NCI-H526 treated with DMSO at 0.1 percent for 48 hours (cell line): ENCODE measurements around the gene CCT6B.
"Not testable (repeated sequence)": the region's sequence is repeated elsewhere in the genome, so short reads cannot be mapped to it uniquely, and the experiment has no call there.

ENCODE experiments used
- DNase-seq: peaks from one replicate; lab custom pipeline; 2025; lab: John Stamatoyannopoulos, UW

CCT6B gene

GRCh38 chr17:34961093-34961911 lies at the start of gene CCT6B, which contains the start of gene ZNF830:
Gene CCT6B (minus strand): TSS chr17:34961460. CDS start chr17:34961393, 67 bp downstream.
Gene ZNF830 (plus strand): TSS chr17:34961540. CDS start chr17:34961567, 27 bp downstream.
- DNase-seq, result peak; percentile 79

GRCh38 chr17:35010093-35010492 lies 48.8 kb upstream of the CCT6B start:
- DNase-seq, result no peak

DNA sequence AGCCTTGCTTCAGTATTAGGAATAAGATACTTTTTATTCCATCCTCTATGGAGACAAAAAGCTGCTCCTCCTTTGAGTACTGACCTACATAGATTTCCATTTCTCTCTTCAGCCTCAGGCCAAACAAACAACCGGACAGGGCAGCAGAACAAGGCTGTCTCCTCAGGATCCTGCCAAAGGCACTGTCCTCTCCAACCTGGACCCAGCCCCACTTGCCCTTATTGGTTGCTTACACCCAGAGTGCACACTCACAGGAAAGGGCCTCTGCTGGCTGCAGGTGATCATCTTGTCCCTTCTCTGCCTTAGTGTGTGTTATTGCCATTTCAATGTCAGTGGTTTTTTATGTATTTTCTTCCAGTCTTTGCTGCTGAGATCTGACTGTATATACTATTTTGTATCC lies 45.7 kb upstream of the CCT6B start:
- DNase-seq, result no peak

DNA sequence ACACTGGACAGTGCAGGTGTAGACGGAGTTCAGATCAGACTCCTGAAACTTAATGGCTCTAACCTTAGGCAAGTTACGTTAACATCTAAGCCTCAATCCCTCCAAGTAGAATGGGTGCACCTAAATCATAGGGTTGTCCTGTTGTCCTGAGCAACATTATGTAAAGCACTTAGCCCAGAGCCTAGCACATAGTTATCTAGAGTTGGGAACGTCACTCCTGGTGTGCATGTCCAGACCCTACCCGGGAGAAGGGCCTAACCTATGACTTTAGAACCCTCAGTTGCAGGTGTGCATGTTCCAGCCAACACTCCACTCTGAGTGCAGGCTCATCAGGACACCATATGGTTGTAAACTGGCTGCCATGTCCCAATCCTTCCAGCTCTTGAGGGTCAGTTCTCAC lies 45.1 kb upstream of the CCT6B start:
- no peak for DNase-seq

GRCh38 chr17:35003778-35004177 lies 42.5 kb upstream of the CCT6B start:
- DNase-seq, result no peak

DNA sequence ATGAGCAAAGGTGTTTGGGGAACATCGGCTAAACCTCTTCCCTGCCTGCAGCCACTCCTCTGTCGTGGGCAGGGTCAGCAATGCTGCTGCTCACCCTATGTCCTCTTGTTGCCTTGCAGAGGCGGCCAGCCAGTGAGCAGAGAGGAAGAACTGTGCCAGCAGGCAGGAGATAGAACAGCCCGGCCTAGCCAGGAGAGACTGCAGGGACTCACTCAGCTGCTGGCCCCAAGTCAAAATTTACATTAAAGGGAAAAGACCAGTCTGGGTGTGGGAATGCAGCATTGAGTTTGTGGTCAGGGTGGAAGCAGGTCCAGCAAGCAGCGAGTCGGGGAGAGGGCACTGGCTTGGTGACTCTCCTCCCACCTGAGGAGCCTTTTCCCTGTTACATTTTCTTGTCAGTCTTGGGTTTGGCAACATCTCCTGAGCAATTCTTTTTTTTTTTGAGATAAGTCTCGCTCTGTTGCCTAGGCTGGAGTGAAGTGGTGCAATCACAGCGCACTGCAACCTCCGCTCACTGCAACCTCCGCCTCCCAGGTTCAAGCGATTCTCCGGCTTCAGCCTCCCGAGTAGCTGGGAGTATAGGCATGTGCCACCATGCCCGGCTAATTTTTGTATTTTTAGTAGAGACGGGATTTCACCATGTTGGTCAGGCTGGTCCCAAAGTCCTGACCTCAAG lies 41.8 kb upstream of the CCT6B start:
- no peak for DNase-seq

DNA sequence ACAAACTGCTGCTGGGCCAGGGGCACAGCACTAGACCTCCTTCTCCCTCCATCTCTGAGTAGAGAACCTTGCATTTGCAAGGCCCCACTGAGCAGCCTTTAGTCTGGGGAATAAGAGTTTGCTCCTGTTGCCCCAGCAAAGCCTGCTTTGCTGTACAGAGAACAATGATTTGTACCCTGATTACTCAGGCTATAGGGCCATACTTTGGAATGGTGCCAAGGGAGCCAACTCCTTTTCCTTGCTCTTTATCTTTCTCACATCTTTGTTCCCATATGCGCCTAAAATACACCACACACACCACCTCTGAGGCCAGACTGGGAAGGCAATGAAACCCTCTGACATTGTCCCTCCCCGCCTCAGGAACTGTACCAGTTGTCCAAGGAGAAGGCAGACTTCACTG lies 40.3 kb upstream of the CCT6B start:
- no peak for DNase-seq

- not testable (repeated sequence) for DNase-seq
Observed at GRCh38 chr17:35000965-35001364, 39.7 kb upstream of the CCT6B start.

GRCh38 chr17:34999456-34999855 lies 38.2 kb upstream of the CCT6B start:
- no peak for DNase-seq

DNA sequence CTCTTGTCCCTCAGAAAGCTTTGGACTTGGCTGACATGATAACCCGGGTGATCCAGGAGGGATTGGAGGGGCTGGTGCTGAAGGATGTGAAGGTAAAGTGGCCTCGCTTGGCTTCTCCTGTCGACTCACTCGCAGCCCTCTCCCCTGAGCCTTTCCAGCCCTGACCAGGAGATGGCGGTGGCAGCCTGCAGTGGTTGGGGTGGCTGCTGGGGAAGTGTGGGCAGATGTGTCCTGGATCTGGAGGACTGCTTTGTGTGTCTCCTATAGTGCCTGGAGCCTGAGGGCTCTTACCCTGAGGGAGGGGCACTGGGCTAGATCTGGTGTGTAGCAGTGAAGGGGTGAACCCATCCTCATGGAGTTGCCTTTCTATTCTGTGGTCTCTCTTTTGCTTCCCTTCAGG lies 36.9 kb upstream of the CCT6B start:
- peak; percentile 12 for DNase-seq

DNA sequence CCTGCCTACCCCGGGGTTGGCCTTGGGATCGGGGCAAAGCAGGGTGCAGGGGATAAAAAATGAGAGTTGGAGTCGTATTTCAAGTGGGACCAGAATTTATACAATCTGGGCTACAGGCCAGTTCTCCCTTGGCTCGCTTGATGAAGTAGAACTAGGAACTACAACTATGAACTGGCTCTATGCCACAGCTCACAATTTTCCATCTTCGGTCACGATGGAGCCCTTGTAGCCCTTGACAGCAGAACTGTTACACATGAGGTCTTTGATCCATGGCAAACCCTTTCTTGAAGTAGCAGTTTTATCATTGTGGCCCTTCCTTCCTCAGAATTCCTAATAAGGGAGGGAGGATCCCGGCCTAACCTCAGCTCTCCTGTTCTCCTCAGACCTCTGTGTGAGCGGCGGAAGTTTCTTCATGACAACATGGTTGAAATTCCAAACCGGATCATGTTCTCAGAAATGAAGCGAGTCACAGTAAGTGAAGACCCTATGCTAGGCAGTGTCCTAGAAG lies 36.1 kb upstream of the CCT6B start:
- DNase-seq, result no peak

GRCh38 chr17:34996422-34997285 lies 35.4 kb upstream of the CCT6B start:
- no peak for DNase-seq

GRCh38 chr17:34993031-34993430 lies 31.8 kb upstream of the CCT6B start:
- DNase-seq, result no peak

DNA sequence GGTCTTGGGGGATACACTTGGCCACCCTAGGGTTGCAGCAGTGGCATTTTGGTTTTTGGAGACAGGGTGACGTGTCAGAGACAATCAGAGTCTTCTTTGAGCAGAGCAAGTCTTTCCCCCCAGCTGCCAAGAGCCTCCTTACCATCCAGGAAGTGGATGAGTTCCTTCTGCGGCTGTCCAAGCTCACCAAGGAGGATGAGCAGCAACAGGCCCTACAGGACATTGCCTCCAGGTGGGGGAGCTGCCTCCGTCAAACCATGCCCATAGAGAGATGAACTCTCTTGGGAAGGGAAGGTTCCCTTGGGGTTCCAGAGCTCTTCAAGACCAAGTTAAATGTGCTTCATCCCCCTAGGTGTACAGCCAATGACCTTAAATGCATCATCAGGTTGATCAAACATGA lies 30.3 kb upstream of the CCT6B start:
- DNase-seq, result no peak

- no peak for DNase-seq
Observed at GRCh38 chr17:34990921-34991365, 29.7 kb upstream of the CCT6B start.

DNA sequence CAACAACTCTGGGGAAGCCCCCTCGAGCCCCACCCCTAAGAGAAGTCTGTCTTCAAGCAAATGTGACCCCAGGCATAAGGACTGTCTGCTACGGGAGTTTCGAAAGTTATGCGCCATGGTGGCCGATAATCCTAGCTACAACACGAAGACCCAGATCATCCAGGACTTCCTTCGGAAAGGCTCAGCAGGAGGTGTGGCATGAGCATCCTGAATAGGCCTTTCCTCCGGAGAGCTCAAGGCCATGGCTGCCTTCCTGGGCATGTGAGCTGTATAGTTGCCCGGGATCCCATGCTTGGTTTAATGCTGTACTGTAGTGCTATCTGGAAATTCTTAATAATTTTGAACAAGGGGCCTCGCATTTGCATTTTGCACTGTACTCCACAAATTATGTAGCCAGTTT lies 28.2 kb upstream of the CCT6B start:
- DNase-seq, result no peak

DNA sequence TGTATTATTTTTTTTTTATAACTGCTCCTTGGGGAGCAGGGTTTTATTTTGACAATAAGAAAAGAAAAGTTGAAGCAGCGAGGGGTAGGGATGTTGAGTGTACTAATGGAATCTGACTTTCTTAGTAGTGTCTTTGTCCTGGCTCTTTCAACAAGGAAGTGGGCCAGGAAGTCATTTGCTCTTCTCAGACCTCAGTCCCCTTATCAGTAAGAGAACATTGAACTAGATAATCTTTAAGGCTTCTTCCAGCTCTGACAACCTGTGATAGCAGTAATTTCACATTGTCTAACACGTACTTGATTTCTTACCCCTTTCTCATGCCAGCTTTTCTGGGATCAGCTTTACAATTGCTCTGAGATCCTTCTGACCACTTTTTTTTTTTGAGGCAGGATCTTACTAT lies 27.4 kb upstream of the CCT6B start:
- no peak for DNase-seq

- DNase-seq, result no peak
Observed at GRCh38 chr17:34987232-34987631, 26.0 kb upstream of the CCT6B start.

- DNase-seq, result no peak
Observed at GRCh38 chr17:34981538-34982241, 20.4 kb upstream of the CCT6B start.

DNA sequence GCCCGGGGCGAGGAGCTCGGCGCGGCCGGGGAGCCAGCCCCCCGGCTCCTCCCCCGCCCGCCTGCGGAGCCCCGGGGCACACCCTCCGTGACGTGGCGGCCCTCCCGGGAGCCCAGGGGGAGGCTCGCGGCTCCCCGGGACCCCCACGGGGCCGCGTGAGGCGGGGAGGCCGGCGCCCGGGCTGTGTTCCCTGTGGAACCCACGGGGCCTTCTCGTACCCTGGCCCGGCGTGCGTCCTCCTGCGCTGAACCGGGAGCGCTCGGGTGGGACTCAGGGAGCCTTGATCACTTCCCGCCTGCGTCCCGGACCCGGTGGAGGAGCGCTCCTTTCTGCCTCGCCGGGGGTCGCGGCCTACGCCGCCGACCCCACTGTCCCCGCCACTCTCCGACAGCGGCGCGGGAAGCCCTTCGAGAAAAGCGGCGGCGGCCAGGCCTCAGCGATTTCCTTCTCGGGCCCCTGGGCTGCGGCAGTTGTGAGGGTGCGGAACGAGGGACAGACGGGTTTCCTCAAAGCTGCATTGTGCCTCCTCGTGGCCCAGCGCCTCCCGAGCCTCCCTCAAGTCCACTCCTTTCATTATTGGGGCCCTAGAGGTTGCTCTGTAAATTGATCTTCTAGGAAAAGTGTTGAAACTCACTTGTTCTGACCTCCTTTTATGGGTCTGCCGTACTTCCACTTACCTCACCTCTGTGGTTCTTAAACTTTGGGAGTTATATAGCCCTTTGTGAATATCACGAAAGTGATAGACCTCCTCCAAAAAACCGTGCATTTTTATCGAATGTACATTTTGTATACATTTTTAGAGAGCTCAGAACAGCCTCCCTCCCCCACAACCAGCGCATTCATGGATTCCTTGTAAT lies 19.6 kb upstream of the CCT6B start:
- peak; percentile 38 for DNase-seq

- DNase-seq, result peak; percentile 92
Observed at GRCh38 chr17:34980353-34980680, 19.1 kb upstream of the CCT6B start, which contains the start of gene LIG3. Gene LIG3 (plus strand): TSS chr17:34980512. CDS start chr17:34983006, 2,494 bp downstream.
